HG03095 (cell line): Measurements from ENCODE around the gene TAF3.

Experiments
- ATAC-seq: cut with Tn5 transposase; IDR thresholded peaks from one replicate; pipeline ENCODE4 v1.9.1; 2021; ENCODE audit warnings: moderate library complexity; ENCODE audit not compliant: unreplicated experiment

TAF3 gene

GRCh38 chr10:7928536-7928935, 110.2 kb downstream of the TAF3 start:
- no peak for ATAC-seq

- ATAC-seq, result no peak
These were observed 114.2 kb downstream of the TAF3 start for GRCh38 chr10:7932301-7933036.

GRCh38 chr10:7933262-7933661, 115.0 kb downstream of the TAF3 start:
- no peak for ATAC-seq

- no peak for ATAC-seq
These were observed 115.5 kb downstream of the TAF3 start for GRCh38 chr10:7933757-7934156.

- ATAC-seq, result no peak
These were observed 119.1 kb downstream of the TAF3 start for GRCh38 chr10:7937315-7937945.

- no peak for ATAC-seq
These were observed 123.3 kb downstream of the TAF3 start for GRCh38 chr10:7941576-7941975.

- ATAC-seq, result no peak
These were observed 124.0 kb downstream of the TAF3 start for GRCh38 chr10:7942316-7942715.

GRCh38 chr10:7942859-7943258, 124.6 kb downstream of the TAF3 start:
- no peak for ATAC-seq

GRCh38 chr10:7944215-7944480, 125.8 kb downstream of the TAF3 start:
- no peak for ATAC-seq

- ATAC-seq, result no peak
These were observed 126.2 kb downstream of the TAF3 start for GRCh38 chr10:7944537-7944936.

GRCh38 chr10:7945034-7945433, 126.7 kb downstream of the TAF3 start:
- no peak for ATAC-seq

GRCh38 chr10:7945469-7946187, 127.3 kb downstream of the TAF3 start:
- no peak for ATAC-seq

GRCh38 chr10:7948371-7949000, 130.2 kb downstream of the TAF3 start:
- no peak for ATAC-seq

GRCh38 chr10:7950981-7951847, 132.9 kb downstream of the TAF3 start:
- no peak for ATAC-seq

GRCh38 chr10:7952266-7952665, 134.0 kb downstream of the TAF3 start:
- no peak for ATAC-seq

GRCh38 chr10:7953447-7953846, 135.1 kb downstream of the TAF3 start:
- no peak for ATAC-seq

- ATAC-seq, result no peak
These were observed 137.1 kb downstream of the TAF3 start for GRCh38 chr10:7955446-7955845.

- ATAC-seq, result peak; percentile 95
These were observed 138.2 kb downstream of the TAF3 start for GRCh38 chr10:7956508-7956907.

GRCh38 chr10:7957591-7957990, 139.3 kb downstream of the TAF3 start:
- ATAC-seq, result no peak

GRCh38 chr10:7958442-7958841, 140.1 kb downstream of the TAF3 start:
- ATAC-seq, result no peak

GRCh38 chr10:7960108-7960507, 141.8 kb downstream of the TAF3 start:
- ATAC-seq, result no peak
